Measurements from ENCODE around the gene ARHGAP9. TPM values are rescaled to one million over a fixed set of nuclear protein-coding genes. Genes with fewer than 3 reads are reported as not detected.
"Not testable (repeated sequence)": the region's sequence is repeated elsewhere in the genome, so short reads cannot be mapped to it uniquely, and the experiment has no call there.

Gene ARHGAP9
- total RNA-seq, 1 donor from 2014 or later: 54.2 TPM

DNA sequence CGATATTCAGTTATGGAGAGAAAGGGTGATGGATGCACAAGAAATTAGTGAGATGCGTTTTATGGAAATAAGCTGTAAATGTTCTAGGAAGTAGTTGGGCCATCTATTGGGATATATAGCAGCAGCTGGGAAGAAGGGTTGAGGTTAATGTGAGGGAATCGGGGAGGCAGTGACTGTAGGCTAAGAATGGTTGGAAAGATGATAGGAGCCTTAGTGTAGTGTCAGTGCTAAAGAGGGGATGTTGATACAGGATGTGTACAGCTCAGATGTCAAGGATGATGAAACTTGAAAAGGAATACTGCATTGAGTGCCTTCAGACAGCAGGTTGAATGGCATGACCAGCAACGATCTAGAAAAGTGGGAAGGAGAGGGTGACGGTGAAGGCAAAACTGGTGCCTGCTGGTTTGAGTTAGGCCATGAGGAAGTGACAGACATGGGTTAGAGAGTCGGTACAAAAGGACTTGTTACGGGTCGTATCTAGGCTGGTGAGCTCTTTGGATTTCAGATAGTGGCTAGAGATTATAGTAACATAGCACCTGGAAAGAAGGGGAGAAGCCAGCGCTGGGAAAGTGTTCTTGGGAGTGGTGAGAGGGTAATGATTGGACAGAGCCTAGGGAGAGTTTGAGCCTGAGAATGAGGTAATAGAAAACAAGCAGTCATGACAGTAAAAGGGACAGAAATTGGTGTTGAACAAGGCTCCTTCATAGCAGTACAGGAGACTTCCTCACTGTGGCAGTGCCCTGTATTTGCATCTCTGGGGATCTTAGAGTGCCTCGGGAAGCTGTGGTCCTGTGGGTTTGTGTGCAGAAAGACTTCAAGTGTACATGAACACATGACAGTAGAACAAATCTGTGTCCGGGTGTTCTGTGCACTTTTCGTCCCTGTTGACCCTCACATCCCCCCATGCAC, 17.8 kb upstream of the ARHGAP9 start:
- Histone ChIP-seq H3K27me3 (ENCODE audit: low read depth) (no peaks in the 10 kb centered on the region), H3K36me3 (peaks cover 77% of the 10 kb centered on the region), H3K27ac (no peak overlapping the region), H3K9me3 (no peaks in the 10 kb centered on the region), H3K4me1 (no peaks in the 10 kb centered on the region), H3K4me3 (no peak overlapping the region)
- TF ChIP-seq, protein P1, sequence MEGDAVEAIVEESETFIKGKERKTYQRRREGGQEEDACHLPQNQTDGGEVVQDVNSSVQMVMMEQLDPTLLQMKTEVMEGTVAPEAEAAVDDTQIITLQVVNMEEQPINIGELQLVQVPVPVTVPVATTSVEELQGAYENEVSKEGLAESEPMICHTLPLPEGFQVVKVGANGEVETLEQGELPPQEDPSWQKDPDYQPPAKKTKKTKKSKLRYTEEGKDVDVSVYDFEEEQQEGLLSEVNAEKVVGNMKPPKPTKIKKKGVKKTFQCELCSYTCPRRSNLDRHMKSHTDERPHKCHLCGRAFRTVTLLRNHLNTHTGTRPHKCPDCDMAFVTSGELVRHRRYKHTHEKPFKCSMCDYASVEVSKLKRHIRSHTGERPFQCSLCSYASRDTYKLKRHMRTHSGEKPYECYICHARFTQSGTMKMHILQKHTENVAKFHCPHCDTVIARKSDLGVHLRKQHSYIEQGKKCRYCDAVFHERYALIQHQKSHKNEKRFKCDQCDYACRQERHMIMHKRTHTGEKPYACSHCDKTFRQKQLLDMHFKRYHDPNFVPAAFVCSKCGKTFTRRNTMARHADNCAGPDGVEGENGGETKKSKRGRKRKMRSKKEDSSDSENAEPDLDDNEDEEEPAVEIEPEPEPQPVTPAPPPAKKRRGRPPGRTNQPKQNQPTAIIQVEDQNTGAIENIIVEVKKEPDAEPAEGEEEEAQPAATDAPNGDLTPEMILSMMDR (IDR thresholded peaks at IDR 0.05): no peak
- DNase-seq: no peak
- no peak for ATAC-seq
- intact Hi-C loops (cut with DNase I): no loop called here

DNA sequence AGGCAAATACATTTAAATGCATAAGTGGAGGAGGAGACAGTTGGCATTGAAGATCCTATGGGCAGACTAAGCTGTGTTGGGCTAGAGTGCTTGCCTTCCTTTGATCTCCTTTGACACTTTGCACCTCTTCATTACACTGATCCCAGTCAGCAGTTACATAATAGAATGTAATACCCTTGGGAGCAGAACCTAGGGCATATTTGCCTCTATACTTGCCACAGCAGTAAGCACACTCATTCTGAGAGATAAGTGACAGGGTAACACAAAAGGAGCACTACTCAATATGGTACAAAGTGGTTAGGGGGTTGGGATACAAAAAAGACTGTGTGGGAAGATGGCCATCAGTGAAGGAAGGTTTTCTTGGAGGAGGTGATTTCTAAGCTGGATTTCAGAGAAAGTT, 17.2 kb upstream of the ARHGAP9 start:
- no peak overlapping the region for H3K27ac ChIP-seq
- ATAC-seq (no peak), DNase-seq (no peak)
- H3K36me3 ChIP-seq: peaks cover 77% of the 10 kb centered on the region
- TF ChIP-seq, protein P1 (IDR thresholded peaks at IDR 0.05): no peak
- intact Hi-C loops (cut with DNase I): no loop called here
- H3K27me3 ChIP-seq (ENCODE audit: low read depth): no peaks in the 10 kb centered on the region
- H3K4me1 ChIP-seq: no peaks in the 10 kb centered on the region
- no peak overlapping the region for H3K4me3 ChIP-seq
- no peaks in the 10 kb centered on the region for H3K9me3 ChIP-seq

DNA sequence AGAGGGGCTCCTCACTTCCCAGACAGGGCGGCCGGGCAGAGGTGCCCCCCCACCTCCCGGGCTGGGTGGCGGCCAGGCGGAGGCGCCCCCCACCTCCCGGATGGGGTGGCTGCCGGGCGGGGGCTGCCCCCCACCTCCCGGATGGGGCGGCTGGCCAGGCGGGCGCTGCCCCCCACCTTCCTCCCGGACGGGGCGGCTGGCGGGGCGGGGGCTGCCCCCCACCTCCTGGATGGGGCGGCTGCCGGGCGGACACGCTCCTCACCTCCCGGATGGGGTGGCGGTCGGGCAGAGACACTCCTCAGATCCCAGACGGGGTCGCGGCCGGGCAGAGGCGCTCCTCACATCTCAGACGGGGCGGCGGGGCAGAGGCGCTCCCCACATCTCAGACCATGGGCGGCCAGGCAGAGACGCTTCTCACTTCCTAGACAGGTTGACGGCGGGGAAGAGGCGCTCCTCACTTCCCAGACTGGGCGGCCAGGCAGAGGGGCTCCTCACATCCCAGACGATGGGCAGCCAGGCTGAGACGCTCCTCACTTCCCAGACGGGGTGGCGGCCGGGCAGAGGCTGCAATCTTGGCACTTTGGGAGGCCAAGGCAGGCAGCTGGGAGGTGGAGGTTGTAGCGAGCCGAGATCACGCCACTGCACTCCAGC, 15.5 kb upstream of the ARHGAP9 start:
- H3K4me1 ChIP-seq; intact Hi-C loops (cut with DNase I): not testable (repeated sequence)
- H3K36me3 ChIP-seq: peaks cover 77% of the 10 kb centered on the region

DNA sequence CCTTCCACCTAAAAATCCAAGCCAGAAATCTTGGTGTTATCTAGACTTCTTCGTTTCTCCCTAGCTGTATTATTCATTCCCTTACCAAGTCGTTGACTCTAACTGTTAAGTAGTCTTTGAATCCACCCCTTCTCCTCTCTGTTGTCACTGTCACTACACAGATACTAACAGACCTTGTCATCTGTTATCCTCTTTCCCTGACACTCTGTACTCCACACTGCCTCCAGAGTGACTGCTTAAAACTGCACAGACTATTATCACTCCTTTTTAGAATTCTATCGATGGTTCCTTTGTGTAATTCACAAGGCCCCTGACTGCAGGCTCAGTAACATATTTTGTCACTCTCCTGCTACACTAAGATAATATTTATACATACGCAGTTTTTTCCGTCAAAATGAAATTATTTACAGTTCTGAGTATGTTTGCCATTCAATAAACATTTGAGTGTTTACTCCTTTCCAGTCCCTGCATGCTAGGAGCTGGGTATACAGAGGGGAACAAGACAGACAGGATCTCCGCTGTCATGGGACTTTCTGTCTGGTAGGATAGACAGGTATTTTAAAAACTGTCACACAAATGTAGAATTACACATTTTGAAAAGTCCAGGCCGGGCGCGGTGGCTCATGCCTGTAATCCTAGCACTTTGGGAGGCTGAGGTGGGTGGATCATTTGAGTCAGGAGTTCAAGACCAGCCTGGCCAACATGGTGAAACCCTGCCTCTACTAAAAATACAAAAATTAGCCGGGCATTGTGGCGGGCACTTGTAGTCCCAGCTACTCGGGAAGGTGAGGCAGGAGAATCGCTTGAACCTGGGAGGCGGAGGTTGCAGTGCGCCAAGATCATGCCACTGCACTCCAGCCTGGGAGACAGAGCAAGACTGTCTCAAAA, 12.0 kb upstream of the ARHGAP9 start:
- Histone ChIP-seq H3K4me3 (no peak overlapping the region), H3K4me1 (peaks cover 15% of the 10 kb centered on the region), H3K27me3 (ENCODE audit: low read depth) (no peaks in the 10 kb centered on the region), H3K9me3 (no peaks in the 10 kb centered on the region), H3K36me3 (peaks cover 54% of the 10 kb centered on the region), H3K27ac (no peak overlapping the region)
- intact Hi-C loops (cut with DNase I): no loop called here
- no peak for DNase-seq
- TF ChIP-seq, protein P1 (IDR thresholded peaks at IDR 0.05): no peak
- ATAC-seq: no peak

More for the DNA sequence above, 15.5 kb upstream of the ARHGAP9 start:
- not testable (repeated sequence) for DNase-seq; H3K27me3 ChIP-seq (ENCODE audit: low read depth); H3K27ac ChIP-seq; H3K4me3 ChIP-seq; ATAC-seq; H3K9me3 ChIP-seq

DNA sequence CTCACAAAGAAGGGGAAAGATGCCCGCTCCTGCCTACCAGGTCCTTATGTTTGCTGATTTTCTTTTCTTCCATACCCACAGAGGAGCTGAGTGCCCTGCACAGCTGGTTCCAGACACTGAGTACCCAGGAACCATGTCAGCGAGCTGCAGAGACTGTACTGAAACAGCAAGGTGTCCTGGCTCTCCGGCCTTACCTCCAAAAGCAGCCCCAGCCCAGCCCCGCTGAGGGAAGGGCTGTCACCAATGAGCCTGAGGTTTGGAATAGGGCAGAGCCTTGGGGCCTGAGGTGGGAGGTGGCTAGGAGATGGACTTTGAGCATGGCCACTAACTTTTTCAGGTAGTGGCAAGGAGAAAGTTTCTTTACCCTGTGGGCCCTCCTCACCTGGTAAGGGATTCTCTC, 10.5 kb upstream of the ARHGAP9 start:
- DNase-seq (no peak), ATAC-seq (no peak)
- intact Hi-C loops (cut with DNase I): no loop called here
- TF ChIP-seq, protein P1 (IDR thresholded peaks at IDR 0.05): no peak
- Histone ChIP-seq H3K4me3 (no peak overlapping the region), H3K27ac (no peak overlapping the region), H3K36me3 (peaks cover 48% of the 10 kb centered on the region), H3K27me3 (ENCODE audit: low read depth) (no peaks in the 10 kb centered on the region), H3K4me1 (peaks cover 15% of the 10 kb centered on the region), H3K9me3 (no peaks in the 10 kb centered on the region)

All from lower lobe of right lung (tissue), 2 donors.